RCC 7860 (cell line): Measurements from ENCODE around the gene EP300.
"Not testable (repeated sequence)": the region's sequence is repeated elsewhere in the genome, so short reads cannot be mapped to it uniquely, and the experiment has no call there.

Experiments
- DNase-seq: peaks from one replicate; pipeline ENCODE4 v3.0.0-alpha.2; 2015; ENCODE audit warnings: low spot score
- FAIRE-seq: peaks from 2 replicates; lab custom pipeline; 2012; peaks lifted over from hg19 to GRCh38; lab: Jason Lieb, UNC

EP300 gene

DNA sequence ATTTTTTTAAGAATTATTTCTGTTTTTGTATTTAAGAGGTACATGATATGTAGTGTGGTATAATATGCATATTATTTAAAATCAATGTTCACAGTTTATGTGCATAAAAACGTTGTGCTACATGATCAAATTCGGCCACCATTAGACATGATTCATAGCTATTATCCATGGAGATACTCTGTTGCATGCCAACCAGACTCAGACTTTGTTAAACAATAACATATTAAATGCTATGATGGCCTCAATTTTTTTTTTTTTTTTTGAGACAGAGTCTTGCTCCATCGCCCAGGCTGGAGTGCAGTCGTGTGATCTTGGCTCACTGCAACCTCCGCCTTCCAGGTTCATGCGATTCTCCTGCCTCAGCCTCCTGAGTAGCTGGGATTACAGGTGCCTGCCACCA lies 53.5 kb downstream of the EP300 start:
- DNase-seq (peak; percentile 18), FAIRE-seq (peak; percentile 34)

GRCh38 chr22:41146573-41146972 lies 54.2 kb downstream of the EP300 start:
- DNase-seq: no peak
- FAIRE-seq: no peak

- FAIRE-seq (no peak), DNase-seq (no peak)
These were observed 55.3 kb downstream of the EP300 start for GRCh38 chr22:41147722-41148121.

DNA sequence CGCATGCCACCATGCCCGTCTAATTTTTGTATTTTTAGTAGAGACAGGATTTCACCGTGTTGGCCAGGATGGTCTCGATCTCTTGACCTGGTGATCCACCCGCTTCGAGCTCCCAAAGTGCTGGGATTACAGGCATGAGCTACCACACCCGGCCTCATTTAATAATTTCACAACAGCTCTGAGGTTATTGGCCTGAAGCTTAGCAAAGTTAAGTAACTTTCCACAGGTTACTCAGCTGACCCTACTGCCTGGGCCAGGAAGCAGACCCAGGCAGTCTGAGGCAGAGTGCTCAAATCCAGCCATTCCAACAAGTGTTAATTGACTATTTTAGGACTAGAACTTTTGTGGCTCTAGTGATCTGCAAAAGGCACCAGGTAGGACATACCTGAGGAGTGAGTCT lies 60.5 kb downstream of the EP300 start:
- DNase-seq (no peak), FAIRE-seq (no peak)

DNA sequence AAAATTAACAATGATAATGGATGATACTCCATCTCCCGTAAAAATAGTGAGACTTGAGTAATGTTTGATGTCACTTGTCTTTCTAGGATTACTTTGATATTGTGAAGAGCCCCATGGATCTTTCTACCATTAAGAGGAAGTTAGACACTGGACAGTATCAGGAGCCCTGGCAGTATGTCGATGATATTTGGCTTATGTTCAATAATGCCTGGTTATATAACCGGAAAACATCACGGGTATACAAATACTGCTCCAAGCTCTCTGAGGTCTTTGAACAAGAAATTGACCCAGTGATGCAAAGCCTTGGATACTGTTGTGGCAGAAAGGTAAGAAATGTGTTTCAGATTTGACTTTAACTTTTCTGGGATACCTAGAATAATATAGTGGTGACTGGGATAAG lies 64.7 kb downstream of the EP300 start:
- DNase-seq: no peak
- FAIRE-seq: no peak

DNA sequence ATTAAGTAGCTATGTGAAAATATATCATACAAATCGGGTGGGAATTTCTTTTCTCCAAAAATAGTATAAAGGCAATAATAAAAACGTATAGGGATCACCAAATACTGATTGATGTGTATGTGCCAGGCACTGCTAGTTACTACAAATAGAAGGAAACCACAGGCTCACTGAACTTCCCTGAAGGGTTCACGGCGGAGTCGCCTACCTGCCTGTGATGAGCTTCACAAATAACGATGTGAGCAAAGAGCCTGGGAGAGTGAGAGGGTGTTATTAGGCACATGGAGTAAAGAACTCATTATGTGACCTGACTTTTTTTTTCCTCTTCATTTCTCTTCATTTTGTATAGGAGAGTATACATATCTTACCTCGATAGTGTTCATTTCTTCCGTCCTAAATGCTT lies 76.8 kb downstream of the EP300 start:
- no peak for DNase-seq
- FAIRE-seq: no peak

- DNase-seq (no peak), FAIRE-seq (no peak)
These were observed 79.6 kb downstream of the EP300 start for GRCh38 chr22:41171996-41172395.

GRCh38 chr22:41175546-41175945 lies 83.2 kb downstream of the EP300 start:
- DNase-seq: no peak
- FAIRE-seq: no peak

DNA sequence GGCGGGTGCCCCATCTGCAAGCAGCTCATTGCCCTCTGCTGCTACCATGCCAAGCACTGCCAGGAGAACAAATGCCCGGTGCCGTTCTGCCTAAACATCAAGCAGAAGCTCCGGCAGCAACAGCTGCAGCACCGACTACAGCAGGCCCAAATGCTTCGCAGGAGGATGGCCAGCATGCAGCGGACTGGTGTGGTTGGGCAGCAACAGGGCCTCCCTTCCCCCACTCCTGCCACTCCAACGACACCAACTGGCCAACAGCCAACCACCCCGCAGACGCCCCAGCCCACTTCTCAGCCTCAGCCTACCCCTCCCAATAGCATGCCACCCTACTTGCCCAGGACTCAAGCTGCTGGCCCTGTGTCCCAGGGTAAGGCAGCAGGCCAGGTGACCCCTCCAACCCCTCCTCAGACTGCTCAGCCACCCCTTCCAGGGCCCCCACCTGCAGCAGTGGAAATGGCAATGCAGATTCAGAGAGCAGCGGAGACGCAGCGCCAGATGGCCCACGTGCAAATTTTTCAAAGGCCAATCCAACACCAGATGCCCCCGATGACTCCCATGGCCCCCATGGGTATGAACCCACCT lies 84.7 kb downstream of the EP300 start:
- FAIRE-seq: no peak
- DNase-seq: no peak

DNA sequence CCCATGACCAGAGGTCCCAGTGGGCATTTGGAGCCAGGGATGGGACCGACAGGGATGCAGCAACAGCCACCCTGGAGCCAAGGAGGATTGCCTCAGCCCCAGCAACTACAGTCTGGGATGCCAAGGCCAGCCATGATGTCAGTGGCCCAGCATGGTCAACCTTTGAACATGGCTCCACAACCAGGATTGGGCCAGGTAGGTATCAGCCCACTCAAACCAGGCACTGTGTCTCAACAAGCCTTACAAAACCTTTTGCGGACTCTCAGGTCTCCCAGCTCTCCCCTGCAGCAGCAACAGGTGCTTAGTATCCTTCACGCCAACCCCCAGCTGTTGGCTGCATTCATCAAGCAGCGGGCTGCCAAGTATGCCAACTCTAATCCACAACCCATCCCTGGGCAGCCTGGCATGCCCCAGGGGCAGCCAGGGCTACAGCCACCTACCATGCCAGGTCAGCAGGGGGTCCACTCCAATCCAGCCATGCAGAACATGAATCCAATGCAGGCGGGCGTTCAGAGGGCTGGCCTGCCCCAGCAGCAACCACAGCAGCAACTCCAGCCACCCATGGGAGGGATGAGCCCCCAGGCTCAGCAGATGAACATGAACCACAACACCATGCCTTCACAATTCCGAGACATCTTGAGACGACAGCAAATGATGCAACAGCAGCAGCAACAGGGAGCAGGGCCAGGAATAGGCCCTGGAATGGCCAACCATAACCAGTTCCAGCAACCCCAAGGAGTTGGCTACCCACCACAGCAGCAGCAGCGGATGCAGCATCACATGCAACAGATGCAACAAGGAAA lies 85.4 kb downstream of the EP300 start:
- DNase-seq: no peak
- no peak for FAIRE-seq

GRCh38 chr22:41178425-41178975 lies 86.1 kb downstream of the EP300 start:
- DNase-seq (no peak), FAIRE-seq (no peak)

- not testable (repeated sequence) for FAIRE-seq, DNase-seq
These were observed 88.0 kb downstream of the EP300 start for GRCh38 chr22:41180362-41180761.

GRCh38 chr22:41180926-41181325 lies 88.5 kb downstream of the EP300 start:
- DNase-seq (no peak), FAIRE-seq (no peak)

GRCh38 chr22:41181349-41182241 lies 89.2 kb downstream of the EP300 start:
- no peak for FAIRE-seq
- DNase-seq: no peak

- DNase-seq (no peak), FAIRE-seq (no peak)
These were observed 92.3 kb downstream of the EP300 start for GRCh38 chr22:41184679-41185078.

- no peak for FAIRE-seq
- DNase-seq: no peak
These were observed 99.1 kb downstream of the EP300 start for GRCh38 chr22:41191467-41191866.

- DNase-seq (no peak), FAIRE-seq (no peak)
These were observed 101.4 kb downstream of the EP300 start for GRCh38 chr22:41193829-41194228.

DNA sequence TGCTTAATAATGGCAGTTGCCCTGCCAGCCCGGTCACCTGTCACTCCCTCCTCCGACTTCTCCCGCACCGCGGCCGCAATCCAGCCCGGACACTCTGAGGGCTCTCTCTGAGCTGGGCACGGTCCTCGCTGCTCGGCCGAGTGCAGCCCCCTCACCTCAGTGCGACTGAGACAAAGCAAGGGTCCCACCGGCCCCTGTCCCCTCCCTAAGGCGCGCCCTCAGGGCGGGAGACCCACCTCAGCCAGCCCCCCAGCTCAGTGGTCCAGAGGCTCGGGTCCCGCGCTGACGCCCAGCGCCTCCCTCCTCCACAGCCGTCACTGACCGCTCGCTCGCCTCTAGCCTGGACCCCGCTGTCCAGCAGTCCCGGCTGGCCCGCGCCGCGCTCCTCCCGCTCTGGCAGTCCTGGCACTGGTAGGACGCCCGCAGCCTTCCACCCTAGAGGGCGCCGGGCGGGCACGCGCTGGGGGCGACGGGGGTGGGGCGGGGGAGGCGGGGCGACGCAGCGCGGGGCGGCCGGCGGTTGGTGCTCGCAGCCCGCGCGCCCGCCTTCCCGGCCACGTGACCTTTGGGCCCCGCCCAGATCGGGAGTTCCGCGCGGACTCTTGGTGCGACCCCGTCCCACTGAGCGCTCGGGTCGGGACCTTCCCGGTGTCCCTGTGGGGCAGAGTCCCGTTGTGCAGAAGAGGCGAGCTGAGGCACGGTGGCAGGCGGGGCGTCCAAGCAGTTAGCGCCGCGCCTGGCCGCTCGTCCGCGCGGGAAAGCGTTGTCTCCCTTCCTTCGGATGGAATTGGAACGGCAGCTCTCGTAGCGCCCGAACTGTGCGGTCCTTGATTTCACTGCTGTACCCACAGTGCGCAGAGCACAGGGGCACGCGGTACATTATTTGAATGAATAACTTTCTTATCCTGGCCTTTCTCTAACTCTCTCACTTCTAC lies 104.9 kb downstream of the EP300 start:
- no peak for FAIRE-seq

DNA sequence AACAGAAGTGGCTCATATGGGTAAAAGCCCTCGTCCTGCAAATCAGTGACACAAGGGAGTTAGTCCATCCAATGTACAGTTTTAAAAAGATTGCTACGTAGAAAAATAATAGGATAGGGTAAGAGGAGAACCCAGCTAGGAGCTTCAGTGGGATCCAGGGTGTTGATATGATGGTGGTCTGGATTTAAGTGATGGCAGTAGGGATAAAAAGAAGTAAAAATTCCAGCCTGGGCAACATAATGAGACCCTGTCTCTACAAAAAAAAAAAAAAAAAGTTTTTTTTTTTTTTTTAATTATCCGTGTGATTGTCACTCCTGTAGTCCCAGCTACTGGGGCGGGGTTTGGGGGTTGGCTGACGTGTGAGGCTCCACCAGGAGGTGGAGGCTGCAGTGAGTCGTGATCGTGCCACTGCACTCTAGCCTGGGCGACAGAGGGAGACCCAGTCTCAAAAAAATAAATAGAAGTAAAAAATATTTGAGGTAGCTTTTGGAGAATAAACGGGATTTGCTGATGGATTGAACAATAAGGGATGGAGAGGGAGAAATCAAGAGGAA lies 105.7 kb downstream of the EP300 start:
- FAIRE-seq: peak; percentile 18
- DNase-seq: no peak

More for the DNA sequence above, 104.9 kb downstream of the EP300 start:
- peak; percentile 40 for DNase-seq

GRCh38 chr22:41201141-41201540 lies 108.7 kb downstream of the EP300 start:
- DNase-seq (no peak), FAIRE-seq (no peak)
